Measurements from ENCODE around the gene BCAR1. TPM values are rescaled to one million over a fixed set of nuclear protein-coding genes. Genes with fewer than 3 reads are reported as not detected.
A peak's percentile ranks its signal among the peaks of the same experiment; 100 is the strongest.

The BCAR1 gene
- total and polyA plus RNA-seq, 10 of the 15 experiments (the other 5 are each of a cell fraction or from before 2014, with no cell fraction given) = 0.13 to 14.1 (median 2.8) TPM; not detected in 1

GRCh38 chr16:75237398-75238131 lies 13.9 kb downstream of the BCAR1 start:
- WGBS (ENCODE audit: insufficient coverage, insufficient replicate concordance, low lambda C conversion rate, missing lambda C conversion rate) = 66% methylated on average over 18 of the region's 18 CpGs

GRCh38 chr16:75236736-75237397 lies 14.6 kb downstream of the BCAR1 start:
- intact Hi-C loops (cut with micrococcal nuclease; ENCODE audit: unreplicated experiment) = loop anchor here (10.0 kb wide), 1 partner anchor 528 kb away; no protein-coding TSS in a partner anchor
- Histone ChIP-seq H3K4me2 (ENCODE audit: control insufficient read depth, insufficient read depth) (no peak overlapping the region), H4K20me1 (ENCODE audit: control insufficient read depth, insufficient read depth) (no peaks in the 10 kb centered on the region), H3K9ac (ENCODE audit: control insufficient read depth, insufficient read depth, low read length) (no peak overlapping the region), H2AFZ (ENCODE audit: control insufficient read depth, low read depth, low read length) (no peak overlapping the region), H3K36me3 (ENCODE audit: control insufficient read depth in 2 of 2, insufficient read depth in 2 of 2, low read length in 1 of 2) (peaks cover 0 to 1% of the 10 kb centered on the region in 2 experiments; a peak in 2 of 4 replicates), H3K27me3 (replicated peaks in 1 of 2; ENCODE audit: control insufficient read depth in 2 of 2, insufficient read depth in 2 of 2, low read length in 1 of 2) (no peaks in the 10 kb centered on the region), H3K9me3 (replicated peaks; ENCODE audit: control insufficient read depth, insufficient read depth, low read length) (no peaks in the 10 kb centered on the region), H3K4me3 (no peak overlapping the region), H3K4me1 (ENCODE audit: control insufficient read depth, insufficient read depth, low read length) (no peaks in the 10 kb centered on the region), H3K27ac (ENCODE audit: control insufficient read depth, insufficient read depth) (no peak overlapping the region), H3K79me2 (ENCODE audit: control insufficient read depth, insufficient read depth, low read length) (no peaks in the 10 kb centered on the region)
- FAIRE-seq = no peak
- POLR2A ChIA-PET = no interaction called here
- in situ Hi-C loops (cut with MboI) = no loop called here
- ATAC-seq = no peak
- 84% methylated on average over 28 of the region's 28 CpGs for WGBS (ENCODE audit: insufficient coverage, insufficient replicate concordance, low lambda C conversion rate, missing lambda C conversion rate)
- CTCF ChIA-PET = interaction anchor here (0.8 to 10.6 kb wide), 3 partner anchors 39 to 165 kb away, joined by 3 to 243 read pairs (median 79); no protein-coding TSS in a partner anchor
- SMC1A ChIA-PET (ENCODE audit: uncharacterized antibody, unreplicated experiment) = interaction anchor here (1.0 to 1.2 kb wide), 2 partner anchors 38 to 148 kb away, joined by 5 read pairs; no protein-coding TSS in a partner anchor
- RAD21 ChIA-PET (ENCODE audit: unreplicated experiment) = interaction anchor here (0.6 to 7.9 kb wide), 4 partner anchors 9 to 146 kb away, joined by 3 to 150 read pairs (median 3); no protein-coding TSS in a partner anchor
- DNase-seq (ENCODE audit: low read depth, low spot score) = no peak
- no TSS peak for BruUV-seq (replicated peaks)
- TF ChIP-seq, protein P1, sequence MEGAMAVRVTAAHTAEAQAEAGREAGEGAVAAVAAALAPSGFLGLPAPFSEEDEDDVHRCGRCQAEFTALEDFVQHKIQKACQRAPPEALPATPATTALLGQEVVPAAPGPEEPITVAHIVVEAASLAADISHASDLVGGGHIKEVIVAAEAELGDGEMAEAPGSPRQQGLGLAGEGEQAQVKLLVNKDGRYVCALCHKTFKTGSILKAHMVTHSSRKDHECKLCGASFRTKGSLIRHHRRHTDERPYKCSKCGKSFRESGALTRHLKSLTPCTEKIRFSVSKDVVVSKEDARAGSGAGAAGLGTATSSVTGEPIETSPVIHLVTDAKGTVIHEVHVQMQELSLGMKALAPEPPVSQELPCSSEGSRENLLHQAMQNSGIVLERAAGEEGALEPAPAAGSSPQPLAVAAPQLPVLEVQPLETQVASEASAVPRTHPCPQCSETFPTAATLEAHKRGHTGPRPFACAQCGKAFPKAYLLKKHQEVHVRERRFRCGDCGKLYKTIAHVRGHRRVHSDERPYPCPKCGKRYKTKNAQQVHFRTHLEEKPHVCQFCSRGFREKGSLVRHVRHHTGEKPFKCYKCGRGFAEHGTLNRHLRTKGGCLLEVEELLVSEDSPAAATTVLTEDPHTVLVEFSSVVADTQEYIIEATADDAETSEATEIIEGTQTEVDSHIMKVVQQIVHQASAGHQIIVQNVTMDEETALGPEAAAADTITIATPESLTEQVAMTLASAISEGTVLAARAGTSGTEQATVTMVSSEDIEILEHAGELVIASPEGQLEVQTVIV (IDR thresholded peaks at IDR 0.05; ENCODE audit: borderline replicate concordance, partially characterized antibody) = no peak
- TF ChIP-seq PML (IDR thresholded peaks at IDR 0.05; ENCODE audit: low read length) = no peak
- no peak for TF ChIP-seq NBN (IDR thresholded peaks at IDR 0.05)
- no peak for TF ChIP-seq SREBF2 (IDR thresholded peaks at IDR 0.05; ENCODE audit: low read length)
- TF ChIP-seq RBBP5 (conservative IDR thresholded peaks at IDR 0.05) = no peak
- TF ChIP-seq ZNF24 (IDR thresholded peaks at IDR 0.05) = no peak
- no peak for TF ChIP-seq IKZF1 (conservative IDR thresholded peaks at IDR 0.05)
- TF ChIP-seq SIN3A (IDR thresholded peaks at IDR 0.05; ENCODE audit: low read depth, low read length) = no peak
- no peak for TF ChIP-seq NR2C2 (IDR thresholded peaks at IDR 0.05; ENCODE audit: borderline replicate concordance, control insufficient read depth, insufficient read length, low read depth)
- no peak for TF ChIP-seq FOXK2 (IDR thresholded peaks at IDR 0.05)
- TF ChIP-seq SUZ12 (IDR thresholded peaks at IDR 0.05; ENCODE audit: unreplicated experiment) = no peak
- TF ChIP-seq CBX5 (IDR thresholded peaks at IDR 0.05; ENCODE audit: low read depth) = no peak

More at GRCh38 chr16:75237398-75238131, 13.9 kb downstream of the BCAR1 start:
- Histone ChIP-seq H4K20me1 (ENCODE audit: control insufficient read depth, insufficient read depth) (no peaks in the 10 kb centered on the region), H3K27me3 (replicated peaks in 1 of 2; ENCODE audit: control insufficient read depth in 2 of 2, insufficient read depth in 2 of 2, low read length in 1 of 2) (no peaks in the 10 kb centered on the region), H3K79me2 (ENCODE audit: control insufficient read depth, insufficient read depth, low read length) (no peaks in the 10 kb centered on the region), H3K27ac (ENCODE audit: control insufficient read depth, insufficient read depth) (no peak overlapping the region), H3K9ac (ENCODE audit: control insufficient read depth, insufficient read depth, low read length) (no peak overlapping the region), H3K4me3 (no peak overlapping the region), H3K4me1 (ENCODE audit: control insufficient read depth, insufficient read depth, low read length) (no peaks in the 10 kb centered on the region), H2AFZ (ENCODE audit: control insufficient read depth, low read depth, low read length) (no peak overlapping the region), H3K36me3 (ENCODE audit: control insufficient read depth in 2 of 2, insufficient read depth in 2 of 2, low read length in 1 of 2) (peaks cover 0 to 1% of the 10 kb centered on the region in 2 experiments; a peak in 2 of 4 replicates), H3K4me2 (ENCODE audit: control insufficient read depth, insufficient read depth) (no peak overlapping the region), H3K9me3 (replicated peaks; ENCODE audit: control insufficient read depth, insufficient read depth, low read length) (no peaks in the 10 kb centered on the region)
- ChIA-PET CTCF (interaction anchor here (10.6 kb wide), 1 partner anchor 145 kb away, joined by 243 read pairs; no protein-coding TSS in a partner anchor), SMC1A (ENCODE audit: uncharacterized antibody, unreplicated experiment) (interaction anchor here (1.6 kb wide), 1 partner anchor 145 kb away, joined by 3 read pairs; no protein-coding TSS in a partner anchor), POLR2A (interaction anchor here (0.7 kb wide), 1 partner anchor 11 kb away, joined by 3 read pairs; no protein-coding TSS in a partner anchor), RAD21 (ENCODE audit: unreplicated experiment) (interaction anchor here (7.9 kb wide), 1 partner anchor 145 kb away, joined by 150 read pairs; no protein-coding TSS in a partner anchor)
- in situ Hi-C loops (cut with MboI) (no loop called here), intact Hi-C loops (cut with micrococcal nuclease; ENCODE audit: unreplicated experiment) (loop anchor here (10.0 kb wide), 1 partner anchor 527 kb away; no protein-coding TSS in a partner anchor)
- no peak for TF ChIP-seq NFXL1 (IDR thresholded peaks at IDR 0.05; ENCODE audit: borderline replicate concordance)
- no peak for TF ChIP-seq NFYA (IDR thresholded peaks at IDR 0.05; ENCODE audit: borderline replicate concordance, low read depth, low read length)
- TF ChIP-seq POLR2A (IDR thresholded peaks at IDR 0.05; ENCODE audit: low read depth, low read length) = peak; percentile 17; the same call in 1 of the 2 replicates
- DNase-seq (ENCODE audit: low read depth, low spot score) (no peak), FAIRE-seq (no peak), ATAC-seq (no peak)
- no TSS peak for BruUV-seq (replicated peaks)
